ENCODE measurements around the gene AJAP1. TPM values are rescaled to one million over a fixed set of nuclear protein-coding genes. Genes with fewer than 3 reads are reported as not detected.
"Not testable (repeated sequence)": the region's sequence is repeated elsewhere in the genome, so short reads cannot be mapped to it uniquely, and the experiment has no call there.

Gene AJAP1
- total RNA-seq, 2 donors from 2014 or later: 0.04 to 0.08 TPM

GRCh38 chr1:4614371-4615137 lies 39.9 kb upstream of the AJAP1 start:
- Histone ChIP-seq H3K4me3 (no peak overlapping the region), H3K9me3 (peaks cover 0 to 12% of the 10 kb centered on the region in 2 donors), H3K4me1 (no peaks in the 10 kb centered on the region), H3K36me3 (no peaks in the 10 kb centered on the region), H3K27ac (no peak overlapping the region), H3K27me3 (no peaks in the 10 kb centered on the region)
- DNase-seq (ENCODE audit: low spot score): no peak
- TF ChIP-seq CTCF (IDR thresholded peaks at IDR 0.05): no peak

- TF ChIP-seq CTCF (IDR thresholded peaks at IDR 0.05): no peak
- no peak for DNase-seq (ENCODE audit: low spot score)
- Histone ChIP-seq H3K27me3 (no peaks in the 10 kb centered on the region), H3K36me3 (no peaks in the 10 kb centered on the region), H3K9me3 (peaks cover 0 to 7% of the 10 kb centered on the region in 2 donors), H3K27ac (no peak overlapping the region), H3K4me1 (no peaks in the 10 kb centered on the region), H3K4me3 (no peak overlapping the region)
Observed at GRCh38 chr1:4615138-4615470, 39.3 kb upstream of the AJAP1 start.

GRCh38 chr1:4615501-4615900 lies 38.9 kb upstream of the AJAP1 start:
- Histone ChIP-seq H3K27me3 (no peaks in the 10 kb centered on the region), H3K36me3 (no peaks in the 10 kb centered on the region), H3K4me1 (no peaks in the 10 kb centered on the region), H3K27ac (no peak overlapping the region), H3K9me3 (peaks cover 0 to 3% of the 10 kb centered on the region in 2 donors), H3K4me3 (no peak overlapping the region)
- no peak for DNase-seq (ENCODE audit: low spot score)
- no peak for TF ChIP-seq CTCF (IDR thresholded peaks at IDR 0.05)

- no peak for TF ChIP-seq CTCF (IDR thresholded peaks at IDR 0.05)
- H3K4me1 ChIP-seq: no peaks in the 10 kb centered on the region
- H3K4me3 ChIP-seq: no peak overlapping the region
- no peaks in the 10 kb centered on the region for H3K27me3 ChIP-seq
- H3K36me3 ChIP-seq: no peaks in the 10 kb centered on the region
- no peak overlapping the region for H3K27ac ChIP-seq
- no peaks in the 10 kb centered on the region for H3K9me3 ChIP-seq
- DNase-seq (ENCODE audit: low spot score): no peak
Observed at GRCh38 chr1:4616831-4617465, 37.5 kb upstream of the AJAP1 start.

- H3K4me3 ChIP-seq: no peak overlapping the region
- H3K27me3 ChIP-seq: no peaks in the 10 kb centered on the region
- TF ChIP-seq CTCF (IDR thresholded peaks at IDR 0.05): no peak
- H3K9me3 ChIP-seq: no peaks in the 10 kb centered on the region
- no peaks in the 10 kb centered on the region for H3K36me3 ChIP-seq
- H3K4me1 ChIP-seq: no peaks in the 10 kb centered on the region
- H3K27ac ChIP-seq: no peak overlapping the region
- DNase-seq (ENCODE audit: low spot score): no peak
Observed at GRCh38 chr1:4617506-4617905, 36.9 kb upstream of the AJAP1 start.

- H3K36me3 ChIP-seq; H3K9me3 ChIP-seq; DNase-seq (ENCODE audit: low spot score); H3K4me3 ChIP-seq; H3K27me3 ChIP-seq; H3K4me1 ChIP-seq; H3K27ac ChIP-seq: not testable (repeated sequence)
Observed at GRCh38 chr1:4618827-4619226, 35.6 kb upstream of the AJAP1 start.
